GM06990 (cell line): ENCODE data around the gene MOV10L1.

Experiments
- DNase-seq: peaks from one replicate; pipeline ENCODE4 v3.0.0-alpha.2; 2011; ENCODE audit not compliant: insufficient read length; ENCODE audit errors: extremely low read depth
- H3K27me3 ChIP-seq: replicated peaks from 2 replicates; pipeline ENCODE4 v1.6.0; 2011; ENCODE audit warnings: low read length; ENCODE audit not compliant: control insufficient read depth, insufficient read depth
- H3K36me3 ChIP-seq: 2 replicates; pipeline ENCODE4 v1.5.1; 2011; ENCODE audit warnings: low read length; ENCODE audit not compliant: control insufficient read depth, insufficient read depth
- H3K4me3 ChIP-seq: replicated peaks from 2 replicates; pipeline ENCODE4 v1.5.1; 2011; ENCODE audit warnings: low read depth, mild to moderate bottlenecking, control low read depth, low read length
- TF ChIP-seq, protein P1 (sequence below): IDR thresholded peaks from 2 replicates; pipeline ENCODE4 v1.5.1; 2011; ENCODE audit warnings: low read length, control low read depth, mild to moderate bottlenecking, inconsistent platforms; ENCODE audit not compliant: insufficient read depth, poor library complexity, severe bottlenecking

The MOV10L1 gene

DNA sequence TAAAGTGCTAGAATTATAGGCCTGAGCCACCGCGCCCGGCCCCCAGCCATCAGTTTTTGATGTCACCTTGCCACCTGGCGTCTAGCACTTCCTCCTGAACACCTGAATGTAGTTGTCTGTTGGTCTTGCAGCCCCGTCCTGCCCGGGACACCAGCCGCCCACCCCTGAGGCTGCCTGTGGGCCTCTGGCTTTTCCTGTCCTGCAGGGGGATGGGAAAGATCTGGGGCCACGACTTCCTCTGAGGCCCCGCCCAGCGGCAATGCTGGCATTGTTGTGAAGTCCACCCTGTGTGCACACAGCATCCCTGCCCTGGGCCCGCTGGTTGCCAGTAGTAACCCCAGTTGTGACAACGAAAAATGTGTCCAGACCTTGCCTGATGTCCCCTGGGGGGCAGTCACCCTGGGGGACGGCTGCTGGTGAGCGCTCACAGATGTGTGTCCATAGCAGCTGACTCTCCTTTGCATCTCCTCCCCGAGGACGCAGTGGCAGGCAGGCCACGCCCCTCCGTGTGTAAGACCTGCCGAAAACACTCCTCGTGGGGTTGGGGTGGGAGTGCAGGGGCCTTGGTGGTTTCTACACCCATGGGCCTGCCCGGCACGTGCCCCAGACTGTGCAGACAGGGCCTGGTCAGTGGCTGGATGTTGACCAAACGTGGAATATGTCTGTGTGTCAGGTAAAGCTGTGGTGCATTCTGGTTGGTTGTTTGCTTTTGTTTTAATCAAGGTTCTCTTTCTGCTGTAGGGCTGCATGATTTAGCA, 117.8 kb downstream of the MOV10L1 start:
- no peak for DNase-seq
- TF ChIP-seq, protein P1, sequence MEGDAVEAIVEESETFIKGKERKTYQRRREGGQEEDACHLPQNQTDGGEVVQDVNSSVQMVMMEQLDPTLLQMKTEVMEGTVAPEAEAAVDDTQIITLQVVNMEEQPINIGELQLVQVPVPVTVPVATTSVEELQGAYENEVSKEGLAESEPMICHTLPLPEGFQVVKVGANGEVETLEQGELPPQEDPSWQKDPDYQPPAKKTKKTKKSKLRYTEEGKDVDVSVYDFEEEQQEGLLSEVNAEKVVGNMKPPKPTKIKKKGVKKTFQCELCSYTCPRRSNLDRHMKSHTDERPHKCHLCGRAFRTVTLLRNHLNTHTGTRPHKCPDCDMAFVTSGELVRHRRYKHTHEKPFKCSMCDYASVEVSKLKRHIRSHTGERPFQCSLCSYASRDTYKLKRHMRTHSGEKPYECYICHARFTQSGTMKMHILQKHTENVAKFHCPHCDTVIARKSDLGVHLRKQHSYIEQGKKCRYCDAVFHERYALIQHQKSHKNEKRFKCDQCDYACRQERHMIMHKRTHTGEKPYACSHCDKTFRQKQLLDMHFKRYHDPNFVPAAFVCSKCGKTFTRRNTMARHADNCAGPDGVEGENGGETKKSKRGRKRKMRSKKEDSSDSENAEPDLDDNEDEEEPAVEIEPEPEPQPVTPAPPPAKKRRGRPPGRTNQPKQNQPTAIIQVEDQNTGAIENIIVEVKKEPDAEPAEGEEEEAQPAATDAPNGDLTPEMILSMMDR: no peak
- Histone ChIP-seq H3K36me3 (peaks cover 15% of the 10 kb centered on the region), H3K27me3 (no peaks in the 10 kb centered on the region), H3K4me3 (no peak overlapping the region)

DNA sequence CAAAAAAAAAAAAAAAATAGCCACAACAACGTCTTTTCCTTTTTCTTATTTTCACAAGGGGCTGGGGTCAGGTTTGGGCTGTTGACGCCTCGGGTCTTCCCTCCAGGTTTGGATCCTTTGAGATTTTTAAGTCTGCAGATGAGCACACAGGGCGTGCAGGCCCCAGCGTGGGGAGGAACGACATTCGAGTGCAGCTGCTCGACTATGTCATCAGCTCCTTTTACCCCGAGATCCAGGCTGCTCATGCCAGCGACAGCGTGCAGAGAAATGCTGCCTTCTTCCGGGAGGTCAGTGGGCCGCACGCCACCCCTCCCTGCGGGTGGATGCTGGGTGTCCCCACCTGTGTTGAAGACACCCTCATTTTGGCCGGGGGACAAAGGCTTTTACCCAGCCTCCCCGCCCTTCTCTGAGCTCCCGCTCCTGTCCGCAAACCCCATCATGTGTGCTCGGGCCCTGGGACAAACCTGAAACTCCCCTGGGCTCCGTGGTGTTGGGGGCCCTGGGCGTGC, 118.7 kb downstream of the MOV10L1 start:
- Histone ChIP-seq H3K36me3 (peaks cover 20% of the 10 kb centered on the region), H3K27me3 (no peaks in the 10 kb centered on the region), H3K4me3 (no peak overlapping the region)
- TF ChIP-seq, protein P1: no peak
- no peak for DNase-seq

DNA sequence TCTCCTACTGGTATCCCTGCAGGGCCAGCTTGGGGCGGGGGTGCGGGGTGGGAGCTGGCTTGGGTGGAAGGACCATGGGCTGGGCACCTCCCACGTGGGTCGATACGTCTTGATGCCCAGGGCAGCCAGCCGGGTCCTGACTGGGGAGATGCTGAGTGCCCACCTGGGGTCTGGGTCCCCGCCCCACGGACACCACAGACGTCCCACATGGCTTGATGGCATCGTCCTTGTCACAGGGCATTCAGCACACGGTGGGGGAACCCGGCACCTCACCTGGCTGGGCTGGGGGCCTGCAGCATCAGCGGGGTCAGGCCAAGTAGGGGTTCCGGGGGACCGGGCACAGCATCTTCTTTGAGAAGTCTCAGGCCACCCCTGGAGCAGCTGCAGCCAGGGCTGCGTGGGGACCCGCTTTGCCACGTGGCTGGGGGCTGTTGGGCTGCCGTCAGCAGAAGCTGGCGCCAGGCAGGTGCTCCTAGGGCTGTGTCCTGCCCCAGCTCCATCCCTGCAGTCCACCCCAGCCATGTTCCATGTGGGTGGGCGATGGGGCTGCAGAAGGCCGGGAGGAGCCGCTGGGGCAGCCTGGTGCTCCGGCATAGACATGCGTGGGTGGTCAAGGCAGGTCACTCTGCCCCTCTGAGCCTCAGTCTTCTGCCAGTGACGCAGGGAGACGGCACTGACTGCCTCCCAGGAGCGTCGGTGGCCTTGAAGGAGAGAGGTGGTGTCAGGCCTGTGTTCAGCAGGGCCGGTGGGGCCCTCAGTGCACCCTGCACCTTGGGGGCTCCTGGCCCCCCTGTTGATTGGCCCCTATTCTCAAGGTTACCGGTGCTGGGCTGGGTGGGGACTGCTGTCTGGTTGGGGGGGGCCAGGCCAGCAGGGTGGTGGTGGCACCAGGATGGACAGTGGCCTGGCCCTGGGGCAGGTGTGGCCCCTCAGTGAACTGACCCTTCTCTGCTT, 119.4 kb downstream of the MOV10L1 start:
- TF ChIP-seq, protein P1: no peak
- no peak for DNase-seq
- Histone ChIP-seq H3K27me3 (no peaks in the 10 kb centered on the region), H3K36me3 (peaks cover 22% of the 10 kb centered on the region), H3K4me3 (no peak overlapping the region)

DNA sequence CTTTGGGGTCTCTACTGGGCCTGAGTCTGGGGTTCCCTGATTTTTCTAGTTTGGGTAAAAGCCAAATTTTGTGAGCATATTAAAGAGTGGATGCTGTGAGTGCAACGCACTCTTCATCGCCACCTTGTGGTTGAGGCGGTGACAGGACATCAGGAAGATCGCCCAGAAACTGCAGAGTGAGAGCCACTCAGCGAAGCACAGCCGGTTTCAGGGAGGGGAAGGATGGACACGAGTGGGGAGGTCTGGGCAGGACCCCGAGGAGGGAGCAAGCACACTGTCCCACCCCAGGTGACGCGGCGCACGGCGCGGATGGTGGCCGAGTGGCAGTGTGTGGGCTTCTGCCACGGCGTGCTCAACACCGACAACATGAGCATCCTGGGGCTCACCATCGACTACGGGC, 120.1 kb downstream of the MOV10L1 start:
- H3K36me3 ChIP-seq: peaks cover 25% of the 10 kb centered on the region
- no peak for DNase-seq
- TF ChIP-seq, protein P1: peak; percentile 73
- no peaks in the 10 kb centered on the region for H3K27me3 ChIP-seq
- H3K4me3 ChIP-seq: no peak overlapping the region

DNA sequence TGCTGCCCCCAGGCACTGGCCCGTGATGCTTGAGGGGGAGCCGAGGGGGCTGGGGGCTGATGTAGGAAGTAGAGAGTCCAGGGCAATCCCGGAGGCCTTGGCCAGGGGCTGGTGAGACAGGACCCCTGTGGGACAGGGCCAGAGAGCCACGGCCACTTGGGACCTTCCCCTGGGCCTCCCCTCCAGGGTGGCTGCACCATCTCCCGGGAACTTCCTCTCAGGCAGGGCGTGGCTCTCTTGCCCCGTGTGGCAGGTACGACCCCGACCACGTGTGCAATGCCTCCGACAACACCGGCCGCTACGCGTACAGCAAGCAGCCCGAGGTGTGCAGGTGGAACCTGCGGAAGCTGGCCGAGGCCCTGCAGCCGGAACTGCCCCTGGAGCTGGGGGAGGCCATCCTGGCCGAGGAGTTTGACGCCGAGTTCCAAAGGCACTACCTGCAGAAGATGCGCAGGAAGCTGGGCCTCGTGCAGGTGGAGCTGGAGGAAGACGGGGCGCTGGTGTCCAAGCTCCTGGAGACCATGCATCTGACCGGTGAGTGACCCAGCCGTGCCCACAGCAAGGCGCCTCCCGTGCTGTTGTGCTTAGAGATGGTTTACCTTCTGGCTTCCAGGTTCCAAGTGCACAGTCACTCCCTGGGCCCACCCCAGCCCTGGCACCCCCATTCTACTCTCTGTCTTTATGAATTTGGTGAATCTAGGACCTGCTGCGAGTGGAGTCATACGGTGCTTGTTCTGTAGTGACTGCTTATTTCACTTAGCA, 120.8 kb downstream of the MOV10L1 start:
- H3K4me3 ChIP-seq: no peak overlapping the region
- H3K36me3 ChIP-seq: peaks cover 28% of the 10 kb centered on the region
- DNase-seq: no peak
- H3K27me3 ChIP-seq: no peaks in the 10 kb centered on the region
- TF ChIP-seq, protein P1: no peak
